Motor neuron (in vitro differentiated cells): ENCODE results near the gene ALS2. TPM values are rescaled to one million over a fixed set of nuclear protein-coding genes. Genes with fewer than 3 reads are reported as not detected.

ENCODE experiments used
- ATAC-seq, 8 experiments: fragments of 200-7000 bp; cut with Tn5 transposase; replicated peaks in 6 of 8; 2 replicates each; pipeline ENCODE4 v1.8.0; 2021; ENCODE audit warnings: mild to moderate bottlenecking in 8 of 8, moderate library complexity in 8 of 8
- H3K27ac ChIP-seq, 2 donors: fragments of 250-450 bp; sonication (Bioruptor Pico); 2 replicates each; pipeline ENCODE4 v1.9.0; 2021; ENCODE audit warnings: antibody characterized with exemption in 2 of 2, mild to moderate bottlenecking in 2 of 2, moderate library complexity in 1 of 2
- H3K4me1 ChIP-seq, 2 donors: fragments of 250-450 bp; sonication (Bioruptor Pico); replicated peaks in 1 of 2; 2 replicates each; pipeline ENCODE4 v1.6.1; 2021; ENCODE audit warnings: antibody characterized with exemption in 2 of 2, mild to moderate bottlenecking in 2 of 2, moderate library complexity in 1 of 2
- H3K4me3 ChIP-seq, 5 donors: fragments of 250-450 bp; sonication (Bioruptor Pico); 2 replicates each; pipeline ENCODE4 v1.9.0; 2021; ENCODE audit warnings: antibody characterized with exemption in 5 of 5, mild to moderate bottlenecking in 5 of 5, moderate library complexity in 4 of 5
- WGBS, 10 experiments: fragments of 450-650 bp; shearing (Covaris generic); methylation state at CpG; one replicate each; pipeline ENCODE4 v1.0.0; 2022; 5-methylcytosine and 5-hydroxymethylcytosine counted together
- in situ Hi-C, 9 experiments: fragments of 400-800 bp; cut with MboI; loops; one replicate each; pipeline ENCODE4 v1.15.0; 2021; ENCODE audit warnings: low sequenced_read_pairs in 9 of 9, low pct_unique_long_range_greater_than_20kb in 2 of 9; ENCODE audit not compliant: unreplicated experiment in 9 of 9
- total RNA-seq, 8 experiments: library from RNA; unstranded; fragments of 300-600 nt; gene quantifications; 2 replicates each; pipeline versions ENCODE4 v1.2.3 to v1.2.4, GENCODE V29; 2022

Gene ALS2
- total RNA-seq, 8 experiments from 2014 or later, result 17.3 to 32.9 (median 21.8) TPM

GRCh38 chr2:201653221-201653620, 127.5 kb downstream of the ALS2 start:
- H3K4me3 ChIP-seq, result no peak overlapping the region
- no peak overlapping the region for H3K27ac ChIP-seq
- in situ Hi-C loops, result no loop called here
- WGBS, 10 experiments, result 53 to 82% (median 71%) methylated on average over 1 to 4 of the region's 6 CpGs; no CpG with 5 or more reads in 3 of the 10 experiments
- H3K4me1 ChIP-seq, result no peaks in the 10 kb centered on the region
- ATAC-seq, result no peak

Other genes starting within 250 kb of the ALS2 start
- 10 to 100 TPM; 14.8 to 44.9 (median 24.4) TPM for gene TMEM237, start 137.4 kb downstream of the ALS2 start, total RNA-seq
- 1 to 10 TPM in 1 of 8 experiments, under 1 TPM in 5, not detected in 2; 0.08 to 1.4 (median 0.33) TPM for gene MPP4, start 82.3 kb downstream of the ALS2 start, total RNA-seq
- 1 to 10 TPM in 1 of 8 experiments, under 1 TPM in 7; 0.05 to 2.3 (median 0.24) TPM for gene CDK15, start 25.6 kb upstream of the ALS2 start, total RNA-seq